ENCODE data around the gene KRTAP4-12.

DNA sequence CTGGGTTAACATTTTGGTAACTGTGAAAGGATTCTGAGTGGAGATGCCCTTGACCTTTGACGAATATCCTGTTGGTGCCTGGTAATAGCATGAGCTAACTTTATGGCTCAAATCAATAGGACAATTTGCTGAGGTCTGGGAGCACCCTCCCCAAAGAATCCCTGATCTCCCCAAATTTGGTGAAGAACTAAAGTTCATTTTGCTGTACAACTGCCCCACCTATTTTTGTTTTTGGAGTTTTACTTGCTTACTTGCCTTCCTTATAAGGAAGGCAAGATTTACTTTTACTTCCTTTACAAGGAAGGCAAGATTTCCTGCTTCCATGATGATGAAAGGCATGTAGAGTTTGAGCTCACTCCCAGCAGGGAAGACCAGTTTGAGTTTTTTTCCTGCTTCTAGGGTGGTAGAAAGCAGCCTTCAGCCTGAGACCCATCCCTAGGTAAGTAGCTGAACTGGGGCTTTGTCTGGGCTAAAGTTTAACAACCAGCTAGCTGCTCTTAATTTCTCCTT is 16.0 kb downstream of the KRTAP4-12 start:
- TF ChIP-seq, protein P1, sequence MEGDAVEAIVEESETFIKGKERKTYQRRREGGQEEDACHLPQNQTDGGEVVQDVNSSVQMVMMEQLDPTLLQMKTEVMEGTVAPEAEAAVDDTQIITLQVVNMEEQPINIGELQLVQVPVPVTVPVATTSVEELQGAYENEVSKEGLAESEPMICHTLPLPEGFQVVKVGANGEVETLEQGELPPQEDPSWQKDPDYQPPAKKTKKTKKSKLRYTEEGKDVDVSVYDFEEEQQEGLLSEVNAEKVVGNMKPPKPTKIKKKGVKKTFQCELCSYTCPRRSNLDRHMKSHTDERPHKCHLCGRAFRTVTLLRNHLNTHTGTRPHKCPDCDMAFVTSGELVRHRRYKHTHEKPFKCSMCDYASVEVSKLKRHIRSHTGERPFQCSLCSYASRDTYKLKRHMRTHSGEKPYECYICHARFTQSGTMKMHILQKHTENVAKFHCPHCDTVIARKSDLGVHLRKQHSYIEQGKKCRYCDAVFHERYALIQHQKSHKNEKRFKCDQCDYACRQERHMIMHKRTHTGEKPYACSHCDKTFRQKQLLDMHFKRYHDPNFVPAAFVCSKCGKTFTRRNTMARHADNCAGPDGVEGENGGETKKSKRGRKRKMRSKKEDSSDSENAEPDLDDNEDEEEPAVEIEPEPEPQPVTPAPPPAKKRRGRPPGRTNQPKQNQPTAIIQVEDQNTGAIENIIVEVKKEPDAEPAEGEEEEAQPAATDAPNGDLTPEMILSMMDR (IDR thresholded peaks at IDR 0.05) = no peak
- no peak for TF ChIP-seq POLR2A (IDR thresholded peaks at IDR 0.05)

Measured in testis (tissue), 2 donors.